Psoas muscle (tissue), 8 donors: ENCODE data around the gene QSOX1. TPM values are rescaled to one million over a fixed set of nuclear protein-coding genes. Genes with fewer than 3 reads are reported as not detected.

Source experiments
- ATAC-seq, 4 donors: fragments of 200-7000 bp; cut with Tn5 transposase; one replicate each; pipeline ENCODE4 v1.9.1; 2020; ENCODE audit warnings: moderate library complexity in 3 of 4, mild to moderate bottlenecking in 2 of 4
- DNase-seq, 2 donors: peaks; one replicate each; pipeline ENCODE4 v3.0.0-alpha.2; 2020
- H3K27ac ChIP-seq: fragments of 200-600 bp; one replicate; pipeline ENCODE4 v1.8.0; 2022
- H3K27me3 ChIP-seq, 3 donors: fragments of 200-600 bp in 1 of 3; one replicate each; pipeline versions ENCODE4 v1.6.1 to v1.8.0; 2013 to 2022; ENCODE audit warnings: low read length in 2 of 3, mild to moderate bottlenecking in 2 of 3, moderate library complexity in 1 of 3; ENCODE audit not compliant: insufficient read depth in 3 of 3
- H3K36me3 ChIP-seq, 2 donors: fragments of 200-600 bp in 1 of 2; one replicate each; pipeline versions ENCODE4 v1.6.1 to v1.8.0; 2013 to 2022; ENCODE audit warnings: low read depth in 1 of 2, mild to moderate bottlenecking in 1 of 2, moderate library complexity in 1 of 2; ENCODE audit not compliant: insufficient read depth in 1 of 2
- H3K4me1 ChIP-seq: fragments of 200-600 bp; one replicate; pipeline ENCODE4 v1.8.0; 2022
- H3K4me3 ChIP-seq: fragments of 200-600 bp; one replicate; pipeline ENCODE4 v1.8.0; 2022; ENCODE audit warnings: mild to moderate bottlenecking
- H3K9me3 ChIP-seq: fragments of 200-600 bp; one replicate; pipeline ENCODE4 v1.8.0; 2022
- WGBS, 3 donors: extraction: QIAGEN DNeasy Blood & Tissue Kit; methylation state at CpG; one replicate each; pipeline versions ENCODE4 v1.1.6 to v1.1.7; 2013; 5-methylcytosine and 5-hydroxymethylcytosine counted together
- intact Hi-C, 2 donors: fragments of 100-400 bp; cut with DNase I; formaldehyde crosslinking; loops; one replicate each; pipeline versions ENCODE4 v1.11.0 to v1.14.2; 2022
- polyA plus RNA-seq, 3 donors: library from polyadenylated mRNA; stranded (reverse); fragments of 200-250 nt; gene quantifications; one replicate each; pipeline ENCODE4 v1.2.3, GENCODE V29; 2013
- total RNA-seq, 4 donors: library from RNA; stranded (reverse); fragmentation: NEBNext Ultra II Directional in 2 of 4; extraction: Animal tissue kit (Norgen Biotek cat#: 25700) in 2 of 4; gene quantifications; one replicate each; pipeline versions ENCODE4 v1.2.1 to v1.2.4, GENCODE V29; 2021 to 2023
- TF ChIP-seq, protein P1 (sequence below): fragments of 200-600 bp; IDR thresholded peaks from one replicate; pipeline ENCODE4 v1.8.0; 2022; ENCODE audit warnings: antibody characterized with exemption
- donor health status: healthy with polysubstance abuse.
- donor health status: DM: no; HTN: no; CAD: no; lungs with moderate emphysema.
- donor health status: Bipolar disorder and iron deficiency.
- donor health status: healthy.
- donor health status: DM: yes; HTN: yes; CAD: no.
- donor health status: DM: no; HTN: no; CAD: no.
- donor health status: DM: no; HTN: no; CAD: no.
- donor health status: DM: yes; HTN: yes; CAD: no.

Gene QSOX1
- total and polyA plus RNA-seq, 7 donors: 21.5 to 159 (median 41.3) TPM

DNA sequence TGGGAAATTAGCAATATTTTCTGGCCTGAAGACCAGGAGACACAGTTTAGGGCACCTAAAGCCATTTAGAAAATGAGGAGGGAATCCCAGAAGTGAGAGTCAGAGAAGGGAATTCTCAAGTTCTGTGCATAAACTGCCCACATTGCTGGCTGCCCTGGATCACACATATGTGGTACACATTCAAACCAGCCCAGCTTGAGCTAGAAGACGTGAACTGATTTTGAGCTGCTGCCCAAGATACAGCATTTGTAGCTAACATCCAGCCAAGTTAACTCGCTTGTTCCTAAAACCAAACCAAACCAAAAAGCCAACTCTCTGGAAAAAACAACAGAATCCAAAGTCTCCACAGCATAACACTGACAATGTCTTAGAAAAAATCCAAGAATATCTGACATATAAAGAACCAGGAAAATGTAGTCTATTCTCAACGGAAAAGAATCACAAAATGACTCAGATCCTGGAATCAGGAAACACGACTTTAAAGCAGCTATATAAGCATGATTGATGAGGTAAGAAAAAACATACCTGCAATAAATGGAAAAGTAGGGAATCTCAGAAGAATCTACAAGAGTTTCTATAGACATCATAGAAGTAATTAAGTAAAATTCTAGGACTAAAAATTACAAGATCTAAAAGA is 18.2 kb upstream of the QSOX1 start:
- TF ChIP-seq, protein P1, sequence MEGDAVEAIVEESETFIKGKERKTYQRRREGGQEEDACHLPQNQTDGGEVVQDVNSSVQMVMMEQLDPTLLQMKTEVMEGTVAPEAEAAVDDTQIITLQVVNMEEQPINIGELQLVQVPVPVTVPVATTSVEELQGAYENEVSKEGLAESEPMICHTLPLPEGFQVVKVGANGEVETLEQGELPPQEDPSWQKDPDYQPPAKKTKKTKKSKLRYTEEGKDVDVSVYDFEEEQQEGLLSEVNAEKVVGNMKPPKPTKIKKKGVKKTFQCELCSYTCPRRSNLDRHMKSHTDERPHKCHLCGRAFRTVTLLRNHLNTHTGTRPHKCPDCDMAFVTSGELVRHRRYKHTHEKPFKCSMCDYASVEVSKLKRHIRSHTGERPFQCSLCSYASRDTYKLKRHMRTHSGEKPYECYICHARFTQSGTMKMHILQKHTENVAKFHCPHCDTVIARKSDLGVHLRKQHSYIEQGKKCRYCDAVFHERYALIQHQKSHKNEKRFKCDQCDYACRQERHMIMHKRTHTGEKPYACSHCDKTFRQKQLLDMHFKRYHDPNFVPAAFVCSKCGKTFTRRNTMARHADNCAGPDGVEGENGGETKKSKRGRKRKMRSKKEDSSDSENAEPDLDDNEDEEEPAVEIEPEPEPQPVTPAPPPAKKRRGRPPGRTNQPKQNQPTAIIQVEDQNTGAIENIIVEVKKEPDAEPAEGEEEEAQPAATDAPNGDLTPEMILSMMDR: no peak
- no peak overlapping the region for H3K4me3 ChIP-seq
- no peaks in the 10 kb centered on the region for H3K4me1 ChIP-seq
- no peaks in the 10 kb centered on the region for H3K36me3 ChIP-seq
- 63 to 67% (median 63%) methylated on average over 4 of the region's 4 CpGs for WGBS, 3 donors
- no peak overlapping the region for H3K27ac ChIP-seq
- intact Hi-C loops: no loop called here
- ATAC-seq (no peak), DNase-seq (no peak)
- no peaks in the 10 kb centered on the region for H3K9me3 ChIP-seq
- no peaks in the 10 kb centered on the region for H3K27me3 ChIP-seq

- Histone ChIP-seq H3K9me3 (no peaks in the 10 kb centered on the region), H3K4me3 (no peak overlapping the region), H3K4me1 (no peaks in the 10 kb centered on the region), H3K27ac (no peak overlapping the region), H3K27me3 (no peaks in the 10 kb centered on the region), H3K36me3 (no peaks in the 10 kb centered on the region)
- TF ChIP-seq, protein P1: no peak
- DNase-seq (no peak), ATAC-seq (no peak)
- intact Hi-C loops: no loop called here
Observed at GRCh38 chr1:180136968-180137356, 17.7 kb upstream of the QSOX1 start.

- H3K27me3 ChIP-seq: no peaks in the 10 kb centered on the region
- H3K9me3 ChIP-seq: no peaks in the 10 kb centered on the region
- no peak overlapping the region for H3K27ac ChIP-seq
- 63 to 69% (median 66%) methylated on average over 2 of the region's 2 CpGs for WGBS, 3 donors
- ATAC-seq: no peak
- H3K4me1 ChIP-seq: no peaks in the 10 kb centered on the region
- no peak for DNase-seq
- TF ChIP-seq, protein P1: no peak
- no peaks in the 10 kb centered on the region for H3K36me3 ChIP-seq
- intact Hi-C loops: no loop called here
- no peak overlapping the region for H3K4me3 ChIP-seq
Observed at GRCh38 chr1:180137776-180138175, 16.9 kb upstream of the QSOX1 start.

GRCh38 chr1:180141381-180141934 is 13.2 kb upstream of the QSOX1 start:
- no peaks in the 10 kb centered on the region for H3K27me3 ChIP-seq
- no peak for ATAC-seq
- no peak for DNase-seq
- no peaks in the 10 kb centered on the region for H3K36me3 ChIP-seq
- no peaks in the 10 kb centered on the region for H3K9me3 ChIP-seq
- H3K4me3 ChIP-seq: no peak overlapping the region
- 79 to 81% (median 80%) methylated on average over 6 of the region's 6 CpGs for WGBS, 3 donors
- no peak overlapping the region for H3K27ac ChIP-seq
- TF ChIP-seq, protein P1: no peak
- H3K4me1 ChIP-seq: no peaks in the 10 kb centered on the region
- intact Hi-C loops: no loop called here

- Histone ChIP-seq H3K9me3 (no peaks in the 10 kb centered on the region), H3K27ac (no peak overlapping the region), H3K4me3 (no peak overlapping the region), H3K36me3 (no peaks in the 10 kb centered on the region), H3K27me3 (no peaks in the 10 kb centered on the region), H3K4me1 (no peaks in the 10 kb centered on the region)
- WGBS, 3 donors: 72 to 78% (median 77%) methylated on average over 3 of the region's 3 CpGs
- TF ChIP-seq, protein P1: no peak
- no peak for DNase-seq
- ATAC-seq: no peak
- intact Hi-C loops: no loop called here
Observed at GRCh38 chr1:180143359-180143758, 11.3 kb upstream of the QSOX1 start.
